PFSK-1 (cell line): ENCODE data around the gene LINC00237.

Experiments
- POLR2AphosphoS5 ChIP-seq: IDR thresholded peaks from 2 replicates; pipeline ENCODE4 v1.6.1; 2012; ENCODE audit warnings: low read depth, mild to moderate bottlenecking, control low read depth, low read length, moderate library complexity
- SIN3A ChIP-seq: IDR thresholded peaks from 2 replicates; pipeline ENCODE4 v1.6.1; 2012; ENCODE audit warnings: mild to moderate bottlenecking, low read length, moderate library complexity, borderline replicate concordance; ENCODE audit not compliant: insufficient read depth
- TAF1 ChIP-seq: IDR thresholded peaks from 2 replicates; pipeline ENCODE4 v1.6.1; 2012; ENCODE audit warnings: low read length, control low read depth, borderline replicate concordance; ENCODE audit not compliant: insufficient read depth

- TF ChIP-seq TAF1 (no peak), POLR2AphosphoS5 (no peak), SIN3A (no peak)
These were observed 9.7 kb downstream of the LINC00237 start for GRCh38 chr20:21096321-21097043.
